DND-41 (cell line): Measurements from ENCODE around the gene C14orf93.

ENCODE experiments used
- EZH2 ChIP-seq: IDR thresholded peaks from 3 replicates; pipeline ENCODE4 v1.6.1; 2012; ENCODE audit warnings: borderline replicate concordance, low read depth, mild to moderate bottlenecking, moderate library complexity, low read length, inconsistent platforms; ENCODE audit not compliant: severe bottlenecking
- TF ChIP-seq, protein P1 (sequence below): IDR thresholded peaks from 2 replicates; pipeline ENCODE4 v1.5.1; 2012; ENCODE audit warnings: borderline replicate concordance, low read length, moderate library complexity, mild to moderate bottlenecking; ENCODE audit not compliant: poor library complexity, severe bottlenecking; ENCODE audit errors: extremely low read depth

DNA sequence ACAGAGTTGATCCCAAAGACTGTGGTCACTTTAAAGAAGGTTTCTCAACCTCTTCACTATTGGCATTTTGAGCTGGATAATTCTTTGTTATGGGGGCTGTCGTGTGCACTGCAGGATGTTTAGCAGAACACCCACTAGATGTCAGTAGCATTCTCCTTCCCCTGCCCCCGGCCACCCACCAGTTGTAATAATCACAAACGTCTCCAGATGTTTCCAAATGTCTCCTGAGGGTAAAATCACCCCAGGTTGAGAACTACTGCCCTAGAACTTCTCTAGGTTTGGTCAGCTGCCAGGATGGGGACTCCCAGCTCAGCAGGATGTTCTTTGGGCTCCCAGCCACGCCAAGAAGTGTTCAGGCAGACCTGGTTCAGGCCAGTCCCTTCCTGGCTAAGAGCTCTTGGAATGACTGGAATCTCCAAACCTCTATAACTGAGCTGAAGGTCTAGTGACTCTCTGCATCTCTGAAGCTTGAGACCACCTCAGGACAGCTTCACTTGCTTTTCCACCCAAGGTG is 15.1 kb downstream of the C14orf93 start:
- TF ChIP-seq, protein P1, sequence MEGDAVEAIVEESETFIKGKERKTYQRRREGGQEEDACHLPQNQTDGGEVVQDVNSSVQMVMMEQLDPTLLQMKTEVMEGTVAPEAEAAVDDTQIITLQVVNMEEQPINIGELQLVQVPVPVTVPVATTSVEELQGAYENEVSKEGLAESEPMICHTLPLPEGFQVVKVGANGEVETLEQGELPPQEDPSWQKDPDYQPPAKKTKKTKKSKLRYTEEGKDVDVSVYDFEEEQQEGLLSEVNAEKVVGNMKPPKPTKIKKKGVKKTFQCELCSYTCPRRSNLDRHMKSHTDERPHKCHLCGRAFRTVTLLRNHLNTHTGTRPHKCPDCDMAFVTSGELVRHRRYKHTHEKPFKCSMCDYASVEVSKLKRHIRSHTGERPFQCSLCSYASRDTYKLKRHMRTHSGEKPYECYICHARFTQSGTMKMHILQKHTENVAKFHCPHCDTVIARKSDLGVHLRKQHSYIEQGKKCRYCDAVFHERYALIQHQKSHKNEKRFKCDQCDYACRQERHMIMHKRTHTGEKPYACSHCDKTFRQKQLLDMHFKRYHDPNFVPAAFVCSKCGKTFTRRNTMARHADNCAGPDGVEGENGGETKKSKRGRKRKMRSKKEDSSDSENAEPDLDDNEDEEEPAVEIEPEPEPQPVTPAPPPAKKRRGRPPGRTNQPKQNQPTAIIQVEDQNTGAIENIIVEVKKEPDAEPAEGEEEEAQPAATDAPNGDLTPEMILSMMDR: peak; percentile 76
- TF ChIP-seq EZH2: no peak
